Esophagus muscularis mucosa (tissue), 4 donors: ENCODE measurements around the gene F5. TPM values are rescaled to one million over a fixed set of nuclear protein-coding genes. Genes with fewer than 3 reads are reported as not detected.

Source experiments
- DNase-seq: peaks from one replicate; pipeline ENCODE4 v3.0.0-alpha.2; 2017; ENCODE audit errors: extremely low spot score
- H3K27ac ChIP-seq, 4 donors: fragments of 200-600 bp; sonication (generic); replicated peaks in 1 of 4; 1 replicate in 3 of 4; 2 replicates in 1 of 4; pipeline ENCODE4 v1.5.1; 2016 to 2019; ENCODE audit warnings: mild to moderate bottlenecking in 1 of 4
- H3K27me3 ChIP-seq, 4 donors: fragments of 200-600 bp; sonication (generic); one replicate each; pipeline versions ENCODE4 v1.5.1 to v1.6.0; 2016 to 2019
- H3K36me3 ChIP-seq, 4 donors: fragments of 200-600 bp; sonication (generic); one replicate each; pipeline ENCODE4 v1.5.1; 2016 to 2019
- H3K4me1 ChIP-seq, 4 donors: fragments of 200-600 bp; sonication (generic); one replicate each; pipeline ENCODE4 v1.5.1; 2016 to 2019
- H3K4me3 ChIP-seq, 4 donors: fragments of 200-600 bp; sonication (generic); 1 replicate in 2 of 4; 2 replicates in 2 of 4; pipeline ENCODE4 v1.5.1; 2016 to 2019; ENCODE audit warnings: mild to moderate bottlenecking in 4 of 4, moderate library complexity in 1 of 4
- H3K9me3 ChIP-seq, 4 donors: fragments of 200-600 bp; sonication (generic); 1 replicate in 3 of 4; 2 replicates in 1 of 4; pipeline ENCODE4 v1.5.1; 2016 to 2019
- CTCF ChIP-seq, 3 experiments: fragments of 200-600 bp in 2 of 3; fragments of 450-650 bp in 1 of 3; sonication (generic) in 2 of 3; IDR thresholded peaks; one replicate each; pipeline ENCODE4 v1.5.1; 2017 to 2019; ENCODE audit warnings: antibody characterized with exemption in 3 of 3, mild to moderate bottlenecking in 2 of 3, moderate library complexity in 1 of 3
- EP300 ChIP-seq: sonication (generic); formaldehyde crosslinking; IDR thresholded peaks from one replicate; pipeline ENCODE4 v1.6.1; 2017; ENCODE audit warnings: antibody characterized with exemption
- POLR2A ChIP-seq: fragments of 450-650 bp; IDR thresholded peaks from one replicate; pipeline ENCODE4 v1.6.1; 2017; ENCODE audit warnings: antibody characterized with exemption, moderate library complexity, mild to moderate bottlenecking, low read depth
- POLR2AphosphoS5 ChIP-seq, 2 donors: sonication (generic); formaldehyde crosslinking; IDR thresholded peaks; one replicate each; pipeline ENCODE4 v1.6.1; 2017; ENCODE audit warnings: antibody characterized with exemption in 2 of 2
- WGBS: methylation state at CpG from one replicate; pipeline ENCODE4 v1.1.5; 2018; 5-methylcytosine and 5-hydroxymethylcytosine counted together
- intact Hi-C: fragments of 100-400 bp; cut with DNase I; formaldehyde crosslinking; loops from one replicate; pipeline ENCODE4 v1.15.1; 2023
- total RNA-seq, 4 donors: library from RNA; depleted of rRNA; stranded (reverse); fragments of >200 nt; gene quantifications; one replicate each; pipeline versions ENCODE4 v1.1.0 to v1.2.1, GENCODE V29; 2016

The F5 gene
- total RNA-seq, 4 donors from 2014 or later, result 0.13 to 1.2 (median 0.34) TPM; not detected in 1

GRCh38 chr1:169630006-169630405 lies 43.7 kb upstream of the F5 start, which contains the start of gene SELP:
SELP (minus strand) TSS chr1:169630124; CDS start chr1:169630074, 50 bp downstream.
- Histone ChIP-seq H3K27me3 (peaks cover 0 to 11% (median 0%) of the 10 kb centered on the region in 4 donors), H3K4me3 (peak within 1 kb of the TSS in 1 of 4 donors; percentile 8), H3K27ac (no peak within 1 kb of the TSS), H3K4me1 (no peaks in the 10 kb centered on the region), H3K36me3 (no peaks in the 10 kb centered on the region), H3K9me3 (peaks cover 0 to 22% (median 16%) of the 10 kb centered on the region in 4 donors)
- no peak for DNase-seq
- WGBS, result 65% methylated on average over 1 of the region's 1 CpG
- TF ChIP-seq POLR2A (no peak), POLR2AphosphoS5 (IDR thresholded peaks at IDR 0.05) (peak in 1 of 2 donors; percentile 32), CTCF (IDR thresholded peaks at IDR 0.05) (no peak), EP300 (no peak)
- intact Hi-C loops, result no loop called here

- no peaks in the 10 kb centered on the region for H3K36me3 ChIP-seq
- no peak overlapping the region for H3K27ac ChIP-seq
- H3K9me3 ChIP-seq, result no peaks in the 10 kb centered on the region
- no peak for TF ChIP-seq CTCF (IDR thresholded peaks at IDR 0.05)
- no peak for TF ChIP-seq POLR2A
- no peak for TF ChIP-seq POLR2AphosphoS5 (IDR thresholded peaks at IDR 0.05)
- no peak for TF ChIP-seq EP300
- intact Hi-C loops, result no loop called here
- 63% methylated on average over 2 of the region's 2 CpGs for WGBS
- H3K4me1 ChIP-seq, result no peaks in the 10 kb centered on the region
- peak; percentile 85 for DNase-seq
- no peak overlapping the region for H3K4me3 ChIP-seq
- peaks cover 0 to 8% (median 0%) of the 10 kb centered on the region in 4 donors for H3K27me3 ChIP-seq
These were observed 38.6 kb upstream of the F5 start for GRCh38 chr1:169624912-169625311.

GRCh38 chr1:169624122-169624521 lies 37.8 kb upstream of the F5 start:
- H3K27ac ChIP-seq, result no peak overlapping the region
- H3K27me3 ChIP-seq, result peaks cover 0 to 8% (median 0%) of the 10 kb centered on the region in 4 donors
- no peaks in the 10 kb centered on the region for H3K4me1 ChIP-seq
- no peaks in the 10 kb centered on the region for H3K9me3 ChIP-seq
- intact Hi-C loops, result no loop called here
- H3K36me3 ChIP-seq, result no peaks in the 10 kb centered on the region
- DNase-seq, result peak; percentile 12
- no peak overlapping the region for H3K4me3 ChIP-seq
- TF ChIP-seq EP300 (no peak), POLR2A (no peak)

GRCh38 chr1:169623132-169623926 lies 37.0 kb upstream of the F5 start:
- Histone ChIP-seq H3K27me3 (peaks cover 0 to 8% (median 0%) of the 10 kb centered on the region in 4 donors), H3K36me3 (no peaks in the 10 kb centered on the region), H3K27ac (no peak overlapping the region), H3K9me3 (no peaks in the 10 kb centered on the region), H3K4me3 (no peak overlapping the region), H3K4me1 (no peaks in the 10 kb centered on the region)
- 84% methylated on average over 6 of the region's 6 CpGs for WGBS
- TF ChIP-seq EP300, result no peak
- TF ChIP-seq POLR2AphosphoS5 (IDR thresholded peaks at IDR 0.05), result no peak
- TF ChIP-seq POLR2A, result no peak
- TF ChIP-seq CTCF (IDR thresholded peaks at IDR 0.05), result no peak
- intact Hi-C loops, result no loop called here
- peak; percentile 45 for DNase-seq

GRCh38 chr1:169620565-169620964 lies 34.3 kb upstream of the F5 start:
- H3K27me3 ChIP-seq, result no peaks in the 10 kb centered on the region
- intact Hi-C loops, result no loop called here
- no peak overlapping the region for H3K27ac ChIP-seq
- H3K4me1 ChIP-seq, result no peaks in the 10 kb centered on the region
- no peaks in the 10 kb centered on the region for H3K36me3 ChIP-seq
- TF ChIP-seq POLR2AphosphoS5 (IDR thresholded peaks at IDR 0.05) (no peak), EP300 (no peak), POLR2A (no peak), CTCF (IDR thresholded peaks at IDR 0.05) (no peak)
- H3K9me3 ChIP-seq, result no peaks in the 10 kb centered on the region
- WGBS, result 58% methylated on average over 8 of the region's 8 CpGs
- no peak overlapping the region for H3K4me3 ChIP-seq
- peak; percentile 60 for DNase-seq
